ENCODE data around the gene NTF3.

The NTF3 gene

DNA sequence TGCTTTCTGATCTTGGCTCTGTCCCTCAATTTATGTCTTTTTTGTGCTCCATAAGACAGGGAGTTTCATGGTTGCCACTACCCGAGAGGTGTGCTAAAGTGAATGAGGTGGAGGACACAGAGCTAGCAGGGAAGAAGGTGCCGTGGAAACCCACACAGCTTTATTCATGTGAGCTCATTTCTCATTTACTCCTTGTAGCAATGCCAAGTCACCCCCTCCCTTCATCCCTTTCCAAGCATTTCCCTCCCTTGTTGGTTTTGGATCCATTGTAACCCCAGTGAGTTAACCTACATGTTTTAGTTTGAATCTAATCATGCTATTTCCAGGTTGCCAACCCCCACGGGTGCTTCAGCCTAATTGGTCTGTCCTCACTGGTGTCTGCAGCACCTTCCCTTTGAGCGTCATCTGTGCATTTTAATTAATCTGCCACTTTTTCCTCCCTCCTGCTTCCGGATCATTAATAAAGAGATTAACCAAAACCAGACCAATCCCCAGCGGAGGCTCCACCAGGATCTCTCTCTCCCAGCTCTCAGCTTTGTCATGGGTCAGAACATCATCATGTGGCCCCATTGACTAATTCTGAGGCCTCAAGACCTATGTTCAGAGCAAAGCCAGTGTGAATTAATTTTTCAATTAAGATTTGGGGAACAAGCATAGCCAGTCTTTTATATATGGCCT is 56.2 kb downstream of the NTF3 start:
- no peak for DNase-seq (ENCODE audit: low read depth)

DNA sequence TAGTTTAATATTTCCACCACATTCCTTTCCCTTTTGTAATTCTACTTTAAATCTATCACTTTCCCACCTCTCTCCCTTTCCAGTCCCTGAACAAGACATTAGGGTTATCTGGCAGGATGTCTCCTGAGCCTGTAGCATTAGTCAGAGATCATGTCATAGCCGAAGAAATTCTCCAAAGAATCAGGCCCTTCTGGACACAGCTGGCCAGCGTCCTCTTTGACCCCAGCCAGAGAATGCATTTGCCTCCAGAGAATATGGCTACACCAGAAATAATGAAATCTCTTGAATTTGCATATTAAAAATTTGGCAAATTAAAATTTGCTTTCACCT is 56.7 kb downstream of the NTF3 start:
- no peak for DNase-seq (ENCODE audit: low read depth)

DNA sequence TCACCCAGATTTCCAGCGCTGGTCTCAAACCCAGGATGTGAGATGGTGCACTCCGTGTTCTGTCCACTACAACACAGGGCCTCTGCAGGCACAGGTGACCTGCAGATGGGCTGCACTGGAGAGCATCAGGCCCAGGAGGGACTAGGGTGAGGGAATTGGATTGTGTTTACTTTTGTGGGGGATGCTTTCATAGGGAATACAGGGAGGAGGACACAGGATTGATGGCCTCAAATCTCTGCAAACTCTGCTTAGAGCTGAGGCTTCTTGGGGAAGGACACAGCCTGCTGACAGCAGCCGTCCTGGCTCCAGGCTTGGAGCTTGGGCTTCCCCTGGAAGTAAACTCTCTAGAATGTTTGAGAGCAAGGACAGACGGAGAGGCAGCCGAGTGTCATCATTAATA is 57.1 kb downstream of the NTF3 start:
- DNase-seq (ENCODE audit: low read depth): no peak

DNA sequence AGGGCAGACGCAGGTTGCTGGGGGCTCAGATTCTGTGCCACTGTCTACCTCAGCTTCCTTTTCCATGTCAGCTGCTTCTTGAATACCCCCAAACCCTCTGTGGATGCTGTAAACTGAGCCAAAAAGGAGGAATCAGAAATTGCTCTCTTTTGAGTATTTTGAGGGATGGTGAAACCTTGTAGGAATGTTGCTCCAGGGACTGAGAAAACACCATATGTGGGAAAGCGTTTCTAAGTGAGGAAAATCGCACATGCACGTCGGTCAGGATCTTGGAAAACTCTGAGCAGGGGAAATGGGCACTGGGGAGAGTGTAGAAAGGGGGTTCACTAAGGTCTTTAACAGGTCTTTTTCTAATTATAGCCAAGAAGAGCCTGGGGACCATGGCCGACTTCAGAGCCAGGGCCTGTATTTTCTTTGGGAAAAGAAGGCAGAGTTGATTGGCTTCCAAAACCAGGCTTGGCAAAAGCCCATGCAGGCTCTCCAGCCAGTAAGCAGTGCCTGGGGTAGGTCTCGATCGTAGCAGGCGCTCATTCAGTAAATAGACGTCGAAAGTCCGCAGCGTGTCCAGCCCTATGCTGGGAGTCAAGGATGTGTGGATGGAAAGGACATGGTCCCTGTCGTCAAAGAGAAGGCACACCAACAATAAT is 58.0 kb downstream of the NTF3 start:
- DNase-seq (ENCODE audit: low read depth): no peak

DNA sequence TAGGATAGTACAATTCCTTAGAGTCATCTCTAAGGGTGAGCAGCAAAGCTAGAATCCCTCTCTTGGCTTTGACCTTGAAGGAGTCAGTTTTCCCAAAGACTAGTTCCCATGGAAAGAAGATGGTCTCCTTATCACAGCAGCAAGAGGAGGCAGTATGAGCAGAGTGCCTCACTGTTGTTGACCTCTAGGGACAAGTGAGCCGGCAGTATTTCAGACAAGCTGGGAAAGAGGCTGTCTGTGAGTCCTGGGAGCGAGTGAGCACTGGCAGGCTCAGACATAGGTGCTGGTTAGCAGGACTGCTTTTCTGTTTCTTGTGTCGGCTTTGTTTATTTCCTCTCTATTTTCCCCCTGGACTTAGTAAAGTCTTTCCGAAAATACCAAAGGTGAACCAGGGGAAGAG is 60.7 kb downstream of the NTF3 start:
- no peak for DNase-seq (ENCODE audit: low read depth)

DNA sequence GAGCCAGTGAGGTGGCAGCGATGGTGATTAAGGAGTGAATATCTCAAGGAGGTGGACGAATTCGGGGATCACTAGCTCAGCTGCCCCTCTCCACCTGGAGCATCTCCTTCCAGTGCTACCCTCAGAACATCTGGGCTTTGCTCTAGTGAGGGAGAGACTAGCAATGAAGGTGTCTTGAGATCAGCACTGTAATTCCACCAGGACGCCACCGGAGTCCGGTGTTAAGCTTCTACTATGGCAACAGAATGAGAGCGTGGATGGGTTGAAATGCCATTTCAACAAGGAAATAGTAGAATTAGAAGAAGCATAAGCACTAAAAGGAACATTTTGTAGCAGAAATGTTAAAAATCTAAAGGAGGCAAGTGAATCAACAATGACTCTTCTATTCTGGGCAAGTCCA is 61.1 kb downstream of the NTF3 start:
- no peak for DNase-seq (ENCODE audit: low read depth)

DNA sequence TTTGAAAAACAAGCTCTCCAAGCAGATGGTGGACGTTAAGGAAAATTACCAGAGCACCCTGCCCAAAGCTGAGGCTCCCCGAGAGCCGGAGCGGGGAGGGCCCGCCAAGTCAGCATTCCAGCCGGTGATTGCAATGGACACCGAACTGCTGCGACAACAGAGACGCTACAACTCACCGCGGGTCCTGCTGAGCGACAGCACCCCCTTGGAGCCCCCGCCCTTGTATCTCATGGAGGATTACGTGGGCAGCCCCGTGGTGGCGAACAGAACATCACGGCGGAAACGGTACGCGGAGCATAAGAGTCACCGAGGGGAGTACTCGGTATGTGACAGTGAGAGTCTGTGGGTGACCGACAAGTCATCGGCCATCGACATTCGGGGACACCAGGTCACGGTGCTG is 62.4 kb downstream of the NTF3 start:
- no peak for DNase-seq (ENCODE audit: low read depth)

DNA sequence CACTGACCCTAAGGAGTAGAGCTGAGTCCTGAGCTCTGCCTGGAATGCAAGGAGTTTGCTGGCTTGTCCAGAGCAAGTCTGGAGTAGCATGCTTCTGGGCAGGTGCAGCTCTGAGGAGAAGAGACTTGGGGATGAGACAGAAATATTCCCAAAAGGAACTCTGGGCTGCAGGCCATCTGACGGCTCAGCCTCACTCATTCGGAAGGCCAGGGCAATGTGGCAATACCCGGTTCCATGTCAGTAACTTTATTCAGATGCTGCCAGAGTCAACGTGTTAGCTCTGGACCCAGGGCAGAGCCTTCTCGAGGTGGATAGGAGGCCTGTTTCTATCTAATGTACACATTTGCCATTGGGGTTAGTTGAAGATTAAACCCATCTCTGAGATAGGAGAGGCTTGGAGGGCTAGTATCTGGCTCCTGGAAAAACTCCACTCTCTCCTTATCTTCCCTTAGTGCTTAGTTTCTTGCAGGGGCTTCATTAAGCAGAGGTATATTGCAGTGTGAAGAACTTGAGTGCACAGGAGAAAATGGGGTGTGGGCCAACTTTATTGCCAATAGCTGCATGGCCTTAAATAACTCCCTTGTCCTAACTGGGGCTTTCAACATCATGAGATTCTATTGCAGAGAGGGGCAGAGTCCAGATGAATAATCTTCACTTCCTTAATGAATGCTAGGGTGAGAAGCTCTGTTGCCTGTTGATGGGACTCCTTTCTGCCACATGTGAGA is 65.6 kb downstream of the NTF3 start:
- no peak for DNase-seq (ENCODE audit: low read depth)

DNA sequence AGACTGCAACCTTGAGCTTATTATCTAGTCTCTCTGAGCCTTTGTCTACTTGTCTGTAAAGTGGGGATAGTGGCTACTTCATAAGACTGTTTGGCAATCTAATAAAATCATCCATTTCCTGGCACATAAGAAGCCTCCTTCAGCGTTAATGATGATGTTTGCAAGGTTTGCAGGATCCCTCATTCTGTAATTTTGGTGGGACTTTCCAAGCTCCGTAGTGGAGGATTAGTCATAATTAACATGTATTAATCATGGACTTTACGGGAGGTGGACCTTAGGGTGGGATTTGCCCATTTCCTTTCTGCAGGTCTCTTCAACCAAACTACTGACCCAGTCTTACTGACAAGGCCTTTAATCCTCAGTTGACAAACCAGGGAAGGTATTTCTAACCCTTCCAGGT is 66.2 kb downstream of the NTF3 start:
- no peak for DNase-seq (ENCODE audit: low read depth)

DNA sequence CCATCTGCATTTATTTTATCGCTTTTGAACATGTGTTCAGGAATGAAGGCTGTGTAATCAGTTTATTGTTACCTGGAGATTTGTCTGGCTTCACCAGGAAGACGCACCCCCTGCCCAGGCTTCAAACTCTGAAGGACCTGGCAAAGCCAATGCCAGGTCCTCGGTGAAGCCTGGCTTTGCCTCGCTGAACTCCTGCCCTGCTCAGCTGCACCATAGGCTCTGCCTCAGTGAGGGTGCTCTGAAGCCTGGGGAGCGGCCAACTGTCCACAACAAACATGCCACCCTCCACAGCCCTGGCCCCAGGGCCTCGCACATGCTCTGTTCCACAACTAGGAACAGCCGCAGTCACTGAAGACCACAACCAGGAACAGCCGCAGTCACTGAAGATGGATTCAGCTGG is 66.9 kb downstream of the NTF3 start:
- no peak for DNase-seq (ENCODE audit: low read depth)

DNA sequence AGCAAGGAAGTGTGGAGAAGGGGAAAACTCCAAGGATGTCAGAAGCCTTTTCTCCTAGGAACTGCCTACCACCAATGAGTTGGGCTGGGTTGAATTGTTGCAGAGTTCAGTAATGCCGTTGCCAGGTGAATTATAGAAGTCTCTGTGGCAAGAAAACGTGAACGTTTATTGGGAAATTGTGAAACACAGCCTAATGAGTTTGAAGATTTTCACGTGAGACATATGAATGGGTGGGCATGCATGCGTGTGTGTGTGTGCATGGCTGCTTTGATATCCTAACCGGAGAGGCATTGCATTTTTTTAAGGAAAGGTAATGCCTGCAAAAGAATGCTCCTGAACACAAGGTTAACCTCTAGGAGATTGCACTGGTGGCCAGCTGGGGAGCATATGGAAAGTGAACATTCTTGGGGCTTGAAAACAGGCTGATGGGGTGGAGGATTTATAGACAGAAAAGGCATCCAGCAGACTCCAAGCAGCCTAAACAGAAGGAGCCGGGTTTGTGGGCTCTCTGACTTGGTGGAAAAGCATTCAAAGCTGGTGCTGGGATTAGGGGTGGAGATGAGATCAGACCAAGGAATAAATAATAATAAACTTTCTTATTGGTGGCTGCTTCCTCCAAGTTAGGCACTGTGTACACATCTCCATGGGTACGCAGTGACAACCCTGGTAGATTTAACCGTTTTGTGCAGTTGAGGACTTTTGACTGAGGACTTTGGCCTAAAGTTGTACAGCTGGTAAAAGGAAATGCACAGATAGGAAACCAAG is 67.8 kb downstream of the NTF3 start:
- DNase-seq (ENCODE audit: low read depth): no peak

DNA sequence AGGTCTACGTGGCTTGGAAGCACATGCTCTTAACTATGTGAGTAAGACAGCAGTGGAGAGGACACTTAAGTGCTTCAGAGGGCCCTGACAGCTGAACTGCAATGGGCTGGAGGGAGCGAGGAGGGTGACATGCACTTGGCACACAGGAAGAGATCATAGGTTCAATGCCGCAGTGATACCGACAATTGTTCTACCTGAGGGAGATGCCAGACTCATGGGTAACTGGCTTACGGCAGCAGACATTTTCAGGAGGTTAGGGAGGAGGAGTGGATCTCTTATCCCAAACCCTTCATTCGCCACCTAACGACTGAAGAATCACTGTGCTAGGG is 68.4 kb downstream of the NTF3 start:
- DNase-seq (ENCODE audit: low read depth): no peak

DNA sequence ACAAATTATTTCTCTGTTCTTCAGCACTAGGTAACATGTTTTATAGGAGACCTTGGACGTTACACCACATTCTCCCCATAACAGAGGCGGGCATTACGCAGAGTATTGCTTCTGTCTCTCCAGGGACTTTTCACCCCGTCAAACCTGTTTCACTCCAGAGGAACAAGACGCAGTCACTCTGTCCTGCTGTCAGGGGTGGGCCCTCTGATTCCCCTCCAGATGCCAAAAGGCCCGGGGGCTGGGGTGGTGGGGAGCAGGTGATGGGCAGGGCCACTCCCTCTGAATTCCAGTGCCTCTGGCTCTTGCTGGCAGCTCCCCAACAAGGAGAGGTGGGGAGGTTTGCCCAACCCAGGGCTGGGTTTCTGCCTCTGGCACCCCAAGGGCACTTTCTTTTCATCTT is 71.9 kb downstream of the NTF3 start:
- no peak for DNase-seq (ENCODE audit: low read depth)

DNA sequence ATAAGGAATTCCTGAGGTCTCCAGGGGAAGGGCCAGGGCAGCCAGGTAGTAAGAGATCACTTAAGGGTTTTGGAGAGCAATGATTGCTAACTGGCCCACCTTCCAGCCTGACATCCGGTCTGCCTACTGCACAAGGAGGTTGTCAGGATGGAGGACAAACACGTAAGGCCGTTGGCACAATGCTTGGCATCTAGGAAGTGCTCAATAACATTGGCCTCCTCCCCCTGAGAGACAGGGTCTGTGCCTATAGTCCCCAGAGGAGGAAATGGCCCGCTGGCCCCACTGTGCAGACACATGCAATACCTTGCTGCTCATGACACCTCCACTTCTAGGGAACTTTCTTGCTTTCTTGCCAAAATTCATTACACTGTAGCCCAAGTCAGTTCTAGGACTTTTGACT is 73.2 kb downstream of the NTF3 start:
- DNase-seq (ENCODE audit: low read depth): no peak

DNA sequence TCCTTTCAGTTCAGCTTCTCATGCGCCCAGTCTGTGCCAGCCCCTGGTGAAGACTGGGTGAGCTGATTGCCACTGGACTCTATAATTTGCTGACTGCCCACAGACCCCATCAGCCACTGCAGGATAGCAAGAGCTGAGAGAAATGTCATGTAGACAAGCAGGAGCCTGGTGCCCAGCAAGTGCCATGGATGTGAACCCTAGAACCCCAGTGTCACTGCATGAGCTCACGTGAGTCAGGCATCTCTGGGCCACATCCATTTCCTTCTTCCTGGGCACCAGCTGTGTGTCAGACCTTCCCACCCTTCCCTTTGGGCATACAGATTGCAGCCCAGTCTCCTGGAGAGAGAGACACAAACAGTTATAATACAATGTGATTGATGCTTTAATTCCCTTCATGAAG is 73.8 kb downstream of the NTF3 start:
- no peak for DNase-seq (ENCODE audit: low read depth)

DNA sequence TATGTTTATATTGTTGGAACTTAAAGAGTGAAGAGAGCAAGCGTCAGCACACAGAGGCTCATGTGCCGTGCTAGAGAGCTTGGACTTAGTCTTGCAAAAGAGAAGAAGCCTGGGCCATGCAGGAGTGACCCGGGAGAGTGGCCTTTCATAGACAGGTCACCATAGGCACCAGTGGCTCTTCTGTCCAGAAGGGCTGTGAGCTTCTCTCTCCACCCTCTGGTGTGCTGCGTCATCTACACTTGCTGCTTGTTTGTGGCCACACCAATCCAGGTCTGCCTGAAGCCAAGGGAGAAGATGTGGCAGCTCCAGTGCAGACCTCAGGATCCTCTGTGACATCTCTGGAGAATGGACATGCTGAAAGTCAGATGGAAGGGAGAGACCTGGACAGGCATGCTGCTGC is 74.4 kb downstream of the NTF3 start:
- DNase-seq (ENCODE audit: low read depth): no peak

DNA sequence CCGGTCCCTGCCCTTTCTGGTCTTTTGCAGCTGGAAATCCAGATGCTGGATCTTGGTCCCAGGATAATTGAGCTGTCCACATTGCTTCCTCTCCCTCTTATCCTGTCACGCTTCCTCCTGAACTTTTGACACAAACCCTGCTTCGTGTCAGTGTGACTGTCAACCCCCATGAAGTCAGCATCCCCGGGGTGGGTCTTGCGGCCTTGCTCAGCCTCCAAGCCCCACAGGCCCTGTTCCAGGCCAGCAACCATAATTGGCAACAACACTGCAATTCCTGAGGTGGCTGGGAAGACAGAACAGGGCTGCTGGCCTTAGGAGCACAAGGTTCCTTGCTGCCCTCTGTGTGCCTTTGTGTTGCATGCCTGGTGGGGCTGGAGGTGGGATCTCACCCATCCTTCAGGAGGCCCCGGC is 74.9 kb downstream of the NTF3 start:
- no peak for DNase-seq (ENCODE audit: low read depth)

DNA sequence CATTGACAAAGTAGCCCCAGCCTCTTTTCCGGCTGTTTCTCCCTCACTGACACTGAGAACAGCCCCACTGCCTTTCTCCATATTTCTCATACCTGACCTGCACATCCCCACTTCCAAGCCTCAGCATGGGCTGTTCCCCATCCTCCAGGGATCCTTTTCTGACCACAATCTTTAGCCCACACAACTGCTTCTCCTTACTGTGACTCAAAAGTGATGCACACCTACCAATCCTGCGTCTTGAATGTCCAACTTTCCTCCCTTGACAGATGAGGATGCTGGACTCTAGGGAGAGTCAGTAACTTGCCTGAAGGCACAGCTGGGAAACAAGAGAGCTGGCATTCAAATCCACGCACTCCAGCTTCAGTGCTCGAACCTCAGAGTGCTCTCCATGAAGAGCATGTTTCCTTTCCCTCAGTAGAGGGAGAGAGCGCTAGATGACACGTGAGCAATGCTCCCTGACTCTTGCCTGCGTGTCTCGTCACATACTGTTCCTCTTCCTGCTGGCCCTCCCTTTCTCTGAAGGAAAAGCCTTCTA is 75.6 kb downstream of the NTF3 start:
- no peak for DNase-seq (ENCODE audit: low read depth)

DNA sequence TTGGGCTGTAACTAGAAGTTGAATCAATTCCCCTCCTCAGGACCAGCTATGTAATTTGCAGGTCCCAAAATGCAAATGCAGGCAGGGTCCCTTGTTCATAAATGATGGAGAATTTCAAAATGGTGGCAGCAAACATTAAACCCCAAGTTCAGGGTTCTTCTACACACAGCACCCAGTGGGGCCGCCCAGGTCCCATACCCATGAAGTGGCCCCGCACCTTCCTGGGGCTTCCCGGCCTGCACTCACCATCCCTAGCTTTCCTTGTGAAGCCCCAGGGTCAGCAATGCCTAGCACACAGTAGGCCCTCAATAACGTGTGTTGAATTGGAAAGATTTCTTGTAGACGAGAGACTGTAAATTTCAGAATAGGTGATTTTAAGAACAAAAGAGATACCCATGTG is 76.0 kb downstream of the NTF3 start:
- DNase-seq (ENCODE audit: low read depth): no peak

DNA sequence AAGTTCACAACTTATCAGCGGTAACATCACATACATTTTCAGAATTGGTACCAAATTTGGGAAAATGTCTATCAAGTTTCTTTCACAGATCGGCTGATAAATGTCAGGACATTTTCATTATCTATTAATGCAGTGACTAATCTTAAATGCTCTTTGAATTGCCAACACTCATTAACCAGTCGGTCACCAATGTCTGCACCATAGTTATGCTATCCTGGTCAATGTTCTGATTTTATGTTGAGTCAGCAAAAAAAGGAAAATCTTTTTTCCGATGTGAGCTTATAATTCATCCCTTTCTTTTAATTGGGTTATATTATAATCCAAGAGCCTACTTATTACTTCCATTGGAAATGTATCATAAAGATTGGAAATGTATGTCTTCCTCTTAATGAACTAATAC is 77.2 kb downstream of the NTF3 start:
- no peak for DNase-seq (ENCODE audit: low read depth)

DNA sequence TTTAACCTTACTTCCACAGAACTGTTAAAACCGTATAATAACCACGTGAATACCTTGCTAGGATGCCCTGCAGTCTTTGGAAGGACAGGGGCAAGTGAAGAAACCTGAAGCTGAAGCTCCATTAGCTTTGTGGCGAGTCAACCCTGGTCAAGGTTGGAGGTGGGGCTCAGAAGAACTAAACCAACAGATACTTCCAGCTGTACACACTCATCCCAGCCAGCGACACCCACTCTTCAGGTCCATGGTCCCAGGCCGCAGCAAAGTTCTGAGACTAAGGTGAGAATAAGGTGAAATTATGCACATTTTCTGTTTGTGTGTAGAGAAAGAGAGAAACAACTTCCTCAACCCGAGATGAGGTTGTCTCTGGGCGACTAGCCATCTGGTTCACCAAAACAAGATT is 77.6 kb downstream of the NTF3 start:
- no peak for DNase-seq (ENCODE audit: low read depth)

DNA sequence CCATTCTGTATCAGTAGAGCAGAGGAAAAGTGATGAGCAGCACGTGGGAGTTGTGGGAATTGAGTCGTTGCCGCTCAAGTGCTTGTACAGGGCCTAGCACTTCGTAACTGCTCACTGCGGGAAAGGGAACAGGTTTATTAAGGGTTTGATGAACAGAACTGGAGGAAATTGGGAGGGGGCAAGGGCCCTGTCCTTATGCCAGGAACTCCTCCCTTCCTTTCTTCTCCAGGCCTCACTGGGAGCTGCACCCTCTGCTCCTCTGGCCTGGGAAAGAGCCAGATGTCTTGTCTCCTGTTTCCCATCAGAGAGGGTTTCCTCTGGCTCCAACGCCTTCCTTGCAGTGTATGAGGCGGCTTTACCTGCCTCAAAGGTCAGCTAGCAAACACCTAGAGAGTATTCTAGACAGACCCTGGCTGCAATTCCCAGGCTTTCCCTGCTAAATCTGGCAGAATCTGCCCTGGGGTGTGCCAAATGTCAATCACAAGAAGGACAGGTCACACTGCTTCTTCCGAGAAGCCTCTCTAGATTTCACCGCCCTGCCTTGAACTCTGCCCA is 78.4 kb downstream of the NTF3 start:
- no peak for DNase-seq (ENCODE audit: low read depth)

DNA sequence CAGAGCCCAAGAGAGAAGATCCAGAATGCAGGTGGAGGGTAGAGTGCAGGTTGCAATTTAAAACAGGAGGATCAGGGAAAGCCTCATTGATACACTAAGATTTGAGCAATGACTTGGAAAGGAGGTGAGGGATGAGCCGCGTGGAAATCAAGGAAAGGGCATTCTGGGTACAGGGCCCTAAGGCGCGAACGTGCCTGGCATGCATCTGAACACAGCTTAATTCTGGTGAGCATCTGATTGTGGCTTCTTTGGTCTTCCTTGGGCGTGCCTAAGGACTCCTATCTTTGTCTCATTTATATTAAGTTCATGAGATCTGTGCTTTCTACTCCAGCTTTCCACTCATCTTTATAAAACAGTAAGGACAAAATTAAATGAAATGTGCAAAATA is 79.3 kb downstream of the NTF3 start:
- no peak for DNase-seq (ENCODE audit: low read depth)

Data from stromal cell of bone marrow (primary cell).